ENCODE measurements around the gene HTRA3.

The HTRA3 gene

GRCh38 chr4:8293131-8293975 is 23.8 kb downstream of the HTRA3 start:
- DNase-seq (ENCODE audit: low read depth): no peak

GRCh38 chr4:8294036-8294435 is 24.5 kb downstream of the HTRA3 start:
- no peak for DNase-seq (ENCODE audit: low read depth)

GRCh38 chr4:8294775-8295174 is 25.2 kb downstream of the HTRA3 start:
- DNase-seq (ENCODE audit: low read depth): no peak

- no peak for DNase-seq (ENCODE audit: low read depth)
Observed at GRCh38 chr4:8295471-8295870, 25.9 kb downstream of the HTRA3 start.

- DNase-seq (ENCODE audit: low read depth): no peak
Observed at GRCh38 chr4:8296491-8296890, 26.9 kb downstream of the HTRA3 start.

GRCh38 chr4:8297141-8297601 is 27.6 kb downstream of the HTRA3 start:
- no peak for DNase-seq (ENCODE audit: low read depth)

GRCh38 chr4:8297691-8298485 is 28.3 kb downstream of the HTRA3 start:
- DNase-seq (ENCODE audit: low read depth): no peak

GRCh38 chr4:8300832-8301231 is 31.3 kb downstream of the HTRA3 start:
- DNase-seq (ENCODE audit: low read depth): no peak

- DNase-seq (ENCODE audit: low read depth): no peak
Observed at GRCh38 chr4:8301851-8302730, 32.5 kb downstream of the HTRA3 start.

- no peak for DNase-seq (ENCODE audit: low read depth)
Observed at GRCh38 chr4:8303081-8303480, 33.5 kb downstream of the HTRA3 start.

GRCh38 chr4:8303485-8304281 is 34.1 kb downstream of the HTRA3 start:
- no peak for DNase-seq (ENCODE audit: low read depth)

GRCh38 chr4:8304827-8305695 is 35.5 kb downstream of the HTRA3 start:
- DNase-seq (ENCODE audit: low read depth): no peak

- no peak for DNase-seq (ENCODE audit: low read depth)
Observed at GRCh38 chr4:8305851-8306471, 36.4 kb downstream of the HTRA3 start.

GRCh38 chr4:8306511-8307021 is 37.0 kb downstream of the HTRA3 start:
- no peak for DNase-seq (ENCODE audit: low read depth)

GRCh38 chr4:8307121-8307520 is 37.6 kb downstream of the HTRA3 start:
- DNase-seq (ENCODE audit: low read depth): no peak

- no peak for DNase-seq (ENCODE audit: low read depth)
Observed at GRCh38 chr4:8307714-8308113, 38.2 kb downstream of the HTRA3 start.

GRCh38 chr4:8308144-8308543 is 38.6 kb downstream of the HTRA3 start:
- DNase-seq (ENCODE audit: low read depth): no peak

- no peak for DNase-seq (ENCODE audit: low read depth)
Observed at GRCh38 chr4:8308856-8309771, 39.6 kb downstream of the HTRA3 start.

- no peak for DNase-seq (ENCODE audit: low read depth)
Observed at GRCh38 chr4:8310306-8310705, 40.8 kb downstream of the HTRA3 start.

Measured in activated T-helper 1 cell treated with Interleukin-2 at 50 U/mL for 16 hours (primary cell).